ENCODE measurements around the gene LDLRAP1.

GRCh38 chr1:25522031-25522655 lies 21.3 kb upstream of the LDLRAP1 start:
- TF ChIP-seq CTCF (IDR thresholded peaks at IDR 0.05) (no peak), POLR2A (IDR thresholded peaks at IDR 0.05) (no peak)

Measured in vagina (tissue), 2 donors.